ENCODE results near the gene ARMC6. TPM values are rescaled to one million over a fixed set of nuclear protein-coding genes. Genes with fewer than 3 reads are reported as not detected.

The ARMC6 gene
- total RNA-seq, 4 donors from 2014 or later = 14.4 to 34.9 (median 26.0) TPM

- Histone ChIP-seq H3K36me3 (peaks cover 54% of the 10 kb centered on the region), H3K9me3 (no peaks in the 10 kb centered on the region)
Observed at GRCh38 chr19:19057317-19057716, 23.9 kb downstream of the ARMC6 start.

GRCh38 chr19:19057720-19058119 is 24.3 kb downstream of the ARMC6 start:
- H3K4me3 ChIP-seq = no peak overlapping the region
- H3K36me3 ChIP-seq = peaks cover 50% of the 10 kb centered on the region
- 91% methylated on average over 3 of the region's 7 CpGs for WGBS
- no peak for DNase-seq (ENCODE audit: low spot score in 2 of 2)
- no peak overlapping the region for H3K27ac ChIP-seq
- TF ChIP-seq POLR2A (IDR thresholded peaks at IDR 0.05) = no peak
- H3K4me1 ChIP-seq = peaks cover 9% of the 10 kb centered on the region
- H3K27me3 ChIP-seq = no peaks in the 10 kb centered on the region
- no peaks in the 10 kb centered on the region for H3K9me3 ChIP-seq

More at GRCh38 chr19:19057317-19057716, 23.9 kb downstream of the ARMC6 start:
- no peak for TF ChIP-seq CTCF (IDR thresholded peaks at IDR 0.05)
- no peak for TF ChIP-seq EP300 (IDR thresholded peaks at IDR 0.05)
- TF ChIP-seq POLR2AphosphoS5 (IDR thresholded peaks at IDR 0.05) = no peak
- TF ChIP-seq POLR2A (IDR thresholded peaks at IDR 0.05) = no peak
- H3K27me3 ChIP-seq = no peaks in the 10 kb centered on the region
- H3K4me1 ChIP-seq = peaks cover 8% of the 10 kb centered on the region
- DNase-seq (ENCODE audit: low spot score in 2 of 2) = no peak
- no peak overlapping the region for H3K4me3 ChIP-seq
- WGBS = 83% methylated on average over 1 of the region's 13 CpGs
- H3K27ac ChIP-seq = no peak overlapping the region

GRCh38 chr19:19059018-19059836 is 25.8 kb downstream of the ARMC6 start:
- no peaks in the 10 kb centered on the region for H3K27me3 ChIP-seq
- H3K4me3 ChIP-seq = no peak overlapping the region
- 83% methylated on average over 11 of the region's 17 CpGs for WGBS
- no peak overlapping the region for H3K27ac ChIP-seq
- H3K9me3 ChIP-seq = no peaks in the 10 kb centered on the region
- H3K36me3 ChIP-seq = peaks cover 42% of the 10 kb centered on the region
- DNase-seq (ENCODE audit: low spot score in 2 of 2) = no peak
- peaks cover 19% of the 10 kb centered on the region for H3K4me1 ChIP-seq
- TF ChIP-seq EP300 (IDR thresholded peaks at IDR 0.05) (no peak), CTCF (IDR thresholded peaks at IDR 0.05) (no peak), POLR2A (IDR thresholded peaks at IDR 0.05) (no peak), POLR2AphosphoS5 (IDR thresholded peaks at IDR 0.05) (no peak)

- Histone ChIP-seq H3K9me3 (no peaks in the 10 kb centered on the region), H3K4me3 (no peak overlapping the region), H3K36me3 (peaks cover 34% of the 10 kb centered on the region), H3K4me1 (peaks cover 27% of the 10 kb centered on the region), H3K27me3 (no peaks in the 10 kb centered on the region), H3K27ac (no peak overlapping the region)
- 87% methylated on average over 12 of the region's 12 CpGs for WGBS
- TF ChIP-seq CTCF (IDR thresholded peaks at IDR 0.05) (no peak), EP300 (IDR thresholded peaks at IDR 0.05) (no peak), POLR2AphosphoS5 (IDR thresholded peaks at IDR 0.05) (no peak), POLR2A (IDR thresholded peaks at IDR 0.05) (no peak)
- no peak for DNase-seq (ENCODE audit: low spot score in 2 of 2)
Observed at GRCh38 chr19:19059837-19060611, 26.6 kb downstream of the ARMC6 start.

- DNase-seq (ENCODE audit: low spot score in 2 of 2) = no peak
- H3K27me3 ChIP-seq = no peaks in the 10 kb centered on the region
- no peak overlapping the region for H3K27ac ChIP-seq
- no peak overlapping the region for H3K4me3 ChIP-seq
- WGBS = 58% methylated on average over 8 of the region's 8 CpGs
- H3K4me1 ChIP-seq = peaks cover 36% of the 10 kb centered on the region
- TF ChIP-seq EP300 (IDR thresholded peaks at IDR 0.05) = no peak
- TF ChIP-seq POLR2AphosphoS5 (IDR thresholded peaks at IDR 0.05) = no peak
- TF ChIP-seq CTCF (IDR thresholded peaks at IDR 0.05) = no peak
- no peak for TF ChIP-seq POLR2A (IDR thresholded peaks at IDR 0.05)
- no peaks in the 10 kb centered on the region for H3K9me3 ChIP-seq
- H3K36me3 ChIP-seq = peaks cover 23% of the 10 kb centered on the region
Observed at GRCh38 chr19:19061506-19061905, 28.1 kb downstream of the ARMC6 start.

Data from suprapubic skin (tissue), 4 donors.